GM19372 (cell line): ENCODE data around the gene HADHA.
A peak's percentile ranks its signal among the peaks of the same experiment; 100 is the strongest.

ENCODE experiments used
- ATAC-seq: cut with Tn5 transposase; IDR thresholded peaks from one replicate; pipeline ENCODE4 v1.9.1; 2021; ENCODE audit warnings: mild to moderate bottlenecking, low read depth, moderate library complexity; ENCODE audit not compliant: unreplicated experiment

Gene HADHA

GRCh38 chr2:26195040-26195984 lies 49.1 kb downstream of the HADHA start:
- no peak for ATAC-seq

GRCh38 chr2:26193578-26194231 lies 50.7 kb downstream of the HADHA start:
- ATAC-seq, result no peak

GRCh38 chr2:26191316-26192159 lies 52.9 kb downstream of the HADHA start:
- ATAC-seq, result no peak

- no peak for ATAC-seq
Measured at GRCh38 chr2:26190369-26190768, 54.1 kb downstream of the HADHA start.

GRCh38 chr2:26189751-26190150 lies 54.7 kb downstream of the HADHA start:
- no peak for ATAC-seq

- no peak for ATAC-seq
Measured at GRCh38 chr2:26189123-26189522, 55.3 kb downstream of the HADHA start.

GRCh38 chr2:26187537-26188104 lies 56.8 kb downstream of the HADHA start:
- no peak for ATAC-seq

- no peak for ATAC-seq
Measured at GRCh38 chr2:26187114-26187513, 57.3 kb downstream of the HADHA start.

- ATAC-seq, result no peak
Measured at GRCh38 chr2:26185954-26186770, 58.3 kb downstream of the HADHA start.

- no peak for ATAC-seq
Measured at GRCh38 chr2:26185304-26185928, 59.0 kb downstream of the HADHA start.

GRCh38 chr2:26184555-26185303 lies 59.7 kb downstream of the HADHA start:
- ATAC-seq, result peak; percentile 86

- ATAC-seq, result no peak
Measured at GRCh38 chr2:26184121-26184520, 60.3 kb downstream of the HADHA start.

- no peak for ATAC-seq
Measured at GRCh38 chr2:26182887-26183630, 61.4 kb downstream of the HADHA start.

GRCh38 chr2:26182441-26182840 lies 62.0 kb downstream of the HADHA start:
- ATAC-seq, result no peak

GRCh38 chr2:26179446-26179913 lies 65.0 kb downstream of the HADHA start:
- no peak for ATAC-seq

- no peak for ATAC-seq
Measured at GRCh38 chr2:26178746-26179436, 65.5 kb downstream of the HADHA start.

GRCh38 chr2:26178246-26178645 lies 66.2 kb downstream of the HADHA start:
- no peak for ATAC-seq
